HepG2 (cell line): ENCODE measurements around the gene MED9. TPM values are rescaled to one million over a fixed set of nuclear protein-coding genes. Genes with fewer than 3 reads are reported as not detected.
A peak's percentile ranks its signal among the peaks of the same experiment; 100 is the strongest.

Experiments used
- AGO1 ChIP-seq: fragments of 200-400 bp; formaldehyde crosslinking; IDR thresholded peaks from 2 replicates; pipeline ENCODE4 v1.6.1; 2017; ENCODE audit warnings: mild to moderate bottlenecking, low read depth, low read length, moderate library complexity; ENCODE audit not compliant: poor library complexity, severe bottlenecking
- ATF1 ChIP-seq: IDR thresholded peaks from 2 replicates; pipeline ENCODE4 v1.6.1; 2016; ENCODE audit warnings: mild to moderate bottlenecking, control low read depth
- CENPBD1 ChIP-seq: sonication (generic); formaldehyde crosslinking; IDR thresholded peaks from 2 replicates; pipeline ENCODE4 v1.8.0; 2022; ENCODE audit warnings: missing genetic modification reagents, low read depth, mild to moderate bottlenecking, borderline replicate concordance
- EP300 ChIP-seq, 3 experiments: sonication (generic) in 1 of 3; formaldehyde crosslinking in 1 of 3; IDR thresholded peaks; 2 replicates each; pipeline versions ENCODE4 v1.5.1 to v1.6.1; 2011 to 2020; ENCODE audit warnings: low read depth in 2 of 3, low read length in 2 of 3, borderline replicate concordance in 1 of 3, improper control_type of control experiment in 1 of 3, mild to moderate bottlenecking in 1 of 3, missing genetic modification reagents in 1 of 3, moderate library complexity in 1 of 3
- FOXO1 ChIP-seq: sonication (generic); formaldehyde crosslinking; IDR thresholded peaks from 2 replicates; pipeline ENCODE4 v1.4.0; 2020; ENCODE audit warnings: missing genetic modification reagents
- HNRNPK ChIP-seq: fragments of 200-400 bp; formaldehyde crosslinking; IDR thresholded peaks from 2 replicates; pipeline ENCODE4 v1.6.1; 2018; ENCODE audit warnings: low read length, low read depth, moderate library complexity, mild to moderate bottlenecking; ENCODE audit not compliant: poor library complexity, severe bottlenecking
- HOXD1 ChIP-seq: sonication (generic); formaldehyde crosslinking; IDR thresholded peaks from 2 replicates; pipeline ENCODE4 v1.5.0; 2020; ENCODE audit warnings: missing genetic modification reagents
- NFRKB ChIP-seq: fragments of 450-650 bp; IDR thresholded peaks from 2 replicates; pipeline ENCODE4 v1.6.1; 2017
- RBFOX2 ChIP-seq: fragments of 200-400 bp; formaldehyde crosslinking; IDR thresholded peaks from 2 replicates; pipeline ENCODE4 v1.6.1; 2017; ENCODE audit warnings: low read depth, mild to moderate bottlenecking, low read length
- RELA ChIP-seq: sonication (generic); formaldehyde crosslinking; IDR thresholded peaks from 2 replicates; pipeline ENCODE4 v1.4.0; 2020; ENCODE audit warnings: missing genetic modification reagents
- RXRB ChIP-seq: IDR thresholded peaks from 2 replicates; pipeline ENCODE4 v1.6.1; 2016; ENCODE audit warnings: borderline replicate concordance, missing genetic modification reagents, missing compliant biosample characterization
- TRIM24 ChIP-seq: sonication (generic); formaldehyde crosslinking; IDR thresholded peaks from 2 replicates; pipeline ENCODE4 v1.8.0; 2022; ENCODE audit warnings: mild to moderate bottlenecking, missing genetic modification reagents
- WIZ ChIP-seq: sonication (generic); formaldehyde crosslinking; IDR thresholded peaks from 2 replicates; pipeline ENCODE4 v1.5.1; 2020; ENCODE audit warnings: mild to moderate bottlenecking, missing genetic modification reagents
- ZBTB34 ChIP-seq: sonication (generic); formaldehyde crosslinking; IDR thresholded peaks from 2 replicates; pipeline ENCODE4 v1.8.0; 2022; ENCODE audit warnings: mild to moderate bottlenecking, missing genetic modification reagents
- ZNF317 ChIP-seq: sonication (generic); formaldehyde crosslinking; IDR thresholded peaks from 2 replicates; pipeline ENCODE4 v1.5.0; 2020; ENCODE audit warnings: mild to moderate bottlenecking, missing genetic modification reagents
- ZNF615 ChIP-seq: sonication (generic); formaldehyde crosslinking; IDR thresholded peaks from 2 replicates; pipeline ENCODE4 v1.5.0; 2020; ENCODE audit warnings: mild to moderate bottlenecking, missing genetic modification reagents, borderline replicate concordance
- ZNF687 ChIP-seq: sonication (generic); formaldehyde crosslinking; IDR thresholded peaks from 2 replicates; pipeline ENCODE4 v1.5.1; 2020; ENCODE audit warnings: mild to moderate bottlenecking, missing genetic modification reagents, moderate library complexity
- ZNF704 ChIP-seq: sonication (generic); formaldehyde crosslinking; IDR thresholded peaks from 2 replicates; pipeline ENCODE4 v1.8.1; 2023; ENCODE audit warnings: mild to moderate bottlenecking, inconsistent platforms, moderate library complexity, missing genetic modification reagents, borderline replicate concordance
- ZNF781 ChIP-seq: sonication (generic); formaldehyde crosslinking; IDR thresholded peaks from 2 replicates; pipeline ENCODE4 v1.5.1; 2020; ENCODE audit warnings: borderline replicate concordance, mild to moderate bottlenecking, missing genetic modification reagents; ENCODE audit errors: not compliant biosample characterization
- polyA plus RNA-seq, 8 experiments: library from polyadenylated mRNA; depleted of rRNA in 3 of 8; stranded (reverse) in 7 of 8; unstranded in 1 of 8; fragments of >200 nt; fragmentation: Illumina TruSeq in 4 of 8; extraction: Trizol in 4 of 8; gene quantifications; 2 replicates each; pipeline versions ENCODE4 v1.2.1 to v1.2.3, GENCODE V29; 2011 to 2016; ENCODE audit warnings: low read depth in 4 of 8, missing spikeins in 1 of 8, mixed read lengths in 1 of 8; ENCODE audit not compliant: insufficient read depth in 1 of 8
- total RNA-seq, 5 experiments: library from RNA; depleted of rRNA; stranded (reverse); fragments of >200 nt; fragmentation: Illumina TruSeq; extraction: Trizol; gene quantifications; 2 replicates each; pipeline ENCODE4 v1.2.3, GENCODE V29; 2016; ENCODE audit warnings: low read depth in 1 of 5
- TF ChIP-seq, protein P1 (sequence below): sonication (generic); formaldehyde crosslinking; IDR thresholded peaks from 2 replicates; pipeline ENCODE4 v1.4.0; 2020; ENCODE audit warnings: missing genetic modification reagents

Gene MED9
- total and polyA plus RNA-seq, 2 of the 13 experiments (the other 11 are each of a cell fraction or from before 2014, with no cell fraction given) = 11.9 to 15.1 TPM

DNA sequence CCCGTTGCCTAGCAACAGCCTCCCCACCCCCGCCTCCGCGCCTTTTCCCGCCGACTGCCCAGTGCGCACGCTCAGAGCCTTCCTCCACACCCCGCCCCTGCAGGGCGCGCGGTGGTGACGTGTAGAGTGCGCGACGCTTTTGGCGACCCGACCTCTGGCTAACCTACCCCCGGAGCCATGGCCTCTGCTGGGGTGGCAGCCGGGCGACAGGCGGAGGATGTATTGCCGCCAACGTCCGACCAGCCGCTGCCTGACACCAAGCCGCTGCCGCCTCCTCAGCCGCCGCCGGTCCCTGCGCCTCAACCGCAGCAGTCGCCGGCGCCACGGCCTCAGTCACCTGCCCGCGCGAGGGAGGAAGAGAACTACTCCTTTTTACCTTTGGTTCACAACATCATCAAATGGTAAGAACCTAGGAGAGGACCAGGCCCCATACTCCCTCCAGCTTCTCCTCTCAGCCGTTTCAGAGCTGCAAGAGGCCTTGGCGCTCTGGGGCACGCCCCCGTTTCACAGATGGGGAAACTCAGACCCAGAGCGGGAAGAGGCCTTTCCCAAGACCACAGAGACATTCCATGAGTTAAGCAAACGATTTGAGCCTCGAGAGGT, at the start of gene MED9 (continued):
- TF ChIP-seq FOXO1 (CRISPR knock-in tag) = no peak
- no peak for TF ChIP-seq TRIM24 (CRISPR knock-in tag)
- TF ChIP-seq WIZ (CRISPR knock-in tag) = peak; percentile 88
- TF ChIP-seq ZBTB34 (CRISPR knock-in tag) = peak; percentile 83; the same call in 1 of the 2 replicates
- peak; percentile 76 for TF ChIP-seq RXRB (CRISPR knock-in tag)
- TF ChIP-seq AGO1 = peak; percentile 24
- peak; percentile 72; the same call in 1 of the 2 replicates for TF ChIP-seq RELA (CRISPR knock-in tag)
- TF ChIP-seq, protein P1, sequence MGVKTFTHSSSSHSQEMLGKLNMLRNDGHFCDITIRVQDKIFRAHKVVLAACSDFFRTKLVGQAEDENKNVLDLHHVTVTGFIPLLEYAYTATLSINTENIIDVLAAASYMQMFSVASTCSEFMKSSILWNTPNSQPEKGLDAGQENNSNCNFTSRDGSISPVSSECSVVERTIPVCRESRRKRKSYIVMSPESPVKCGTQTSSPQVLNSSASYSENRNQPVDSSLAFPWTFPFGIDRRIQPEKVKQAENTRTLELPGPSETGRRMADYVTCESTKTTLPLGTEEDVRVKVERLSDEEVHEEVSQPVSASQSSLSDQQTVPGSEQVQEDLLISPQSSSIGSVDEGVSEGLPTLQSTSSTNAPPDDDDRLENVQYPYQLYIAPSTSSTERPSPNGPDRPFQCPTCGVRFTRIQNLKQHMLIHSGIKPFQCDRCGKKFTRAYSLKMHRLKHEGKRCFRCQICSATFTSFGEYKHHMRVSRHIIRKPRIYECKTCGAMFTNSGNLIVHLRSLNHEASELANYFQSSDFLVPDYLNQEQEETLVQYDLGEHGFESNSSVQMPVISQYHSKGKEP (CRISPR knock-in tag) = no peak
- 0 out of 4 replicates have a peak, but pooled peaks of 1 of the 2 experiments have one; percentile 23 for TF ChIP-seq EP300 (IDR thresholded peaks at IDR 0.05; ENCODE audit: low read depth in 2 of 2, low read length in 2 of 2)
- TF ChIP-seq EP300 (CRISPR knock-in tag; IDR thresholded peaks at IDR 0.05; ENCODE audit: borderline replicate concordance) = peak; percentile 44; the same call in 1 of the 2 replicates
- peak; percentile 90 for TF ChIP-seq RBFOX2
- TF ChIP-seq ZNF781 (CRISPR knock-in tag) = no peak
- TF ChIP-seq HNRNPK = peak; percentile 17
- peak; percentile 90 for TF ChIP-seq ZNF687 (CRISPR knock-in tag)
- TF ChIP-seq ZNF615 (CRISPR knock-in tag) = no peak
- TF ChIP-seq ZNF704 (CRISPR knock-in tag) = no peak
- peak; percentile 98 for TF ChIP-seq ATF1
- TF ChIP-seq NFRKB = no peak
- TF ChIP-seq ZNF317 = no peak
- no peak for TF ChIP-seq CENPBD1 (CRISPR knock-in tag)
- TF ChIP-seq HOXD1 = peak; percentile 74
